A673 (cell line): ENCODE results near the gene CTTNBP2.

Experiments
- CTCF ChIP-seq: fragments of 300-800, 200-600 bp; sonication (generic); conservative IDR thresholded peaks from 2 replicates; pipeline ENCODE4 v1.5.1; 2017; ENCODE audit warnings: low read depth, mild to moderate bottlenecking, antibody characterized with exemption, low read length, moderate library complexity, mixed read lengths
- EZH2 ChIP-seq: fragments of 200-600 bp; sonication (generic); IDR thresholded peaks from 2 replicates; pipeline ENCODE4 v1.6.1; 2017; ENCODE audit warnings: borderline replicate concordance, low read depth, mild to moderate bottlenecking, mixed read lengths, antibody characterized with exemption, low read length; ENCODE audit not compliant: poor library complexity, severe bottlenecking

GRCh38 chr7:117711556-117711955 is 161.7 kb downstream of the CTTNBP2 start:
- TF ChIP-seq CTCF, result no peak
- TF ChIP-seq EZH2, result no peak
